Epidermal melanocyte (primary cell): Measurements from ENCODE around the gene OR1C1.
"Not testable (repeated sequence)": the region's sequence is repeated elsewhere in the genome, so short reads cannot be mapped to it uniquely, and the experiment has no call there.

Experiments used
- DNase-seq: peaks from one replicate; pipeline ENCODE4 v3.0.0; 2011; ENCODE audit warnings: low spot score; ENCODE audit not compliant: insufficient read length

OR1C1 gene

GRCh38 chr1:247760456-247760855 lies at the start of gene OR1C1:
OR1C1 (minus strand) TSS chr1:247760556; CDS start chr1:247758406, 2,150 bp downstream.
- no peak for DNase-seq

- DNase-seq: no peak
Measured at GRCh38 chr1:247797518-247797917, 37.2 kb upstream of the OR1C1 start.

- DNase-seq: no peak
Measured at GRCh38 chr1:247769603-247770002, 9.2 kb upstream of the OR1C1 start.

GRCh38 chr1:247754311-247754710 lies 6.0 kb downstream of the OR1C1 start:
- not testable (repeated sequence) for DNase-seq

- DNase-seq: no peak
Measured at GRCh38 chr1:247749870-247750269, 10.5 kb downstream of the OR1C1 start.

GRCh38 chr1:247748041-247748440 lies 12.3 kb downstream of the OR1C1 start, which contains the start of gene OR14A2:
OR14A2 (minus strand) TSS chr1:247748141.
- DNase-seq: no peak

GRCh38 chr1:247747616-247748015 lies 12.7 kb downstream of the OR1C1 start:
- DNase-seq: no peak

- no peak for DNase-seq
Measured at GRCh38 chr1:247746391-247746935, 13.9 kb downstream of the OR1C1 start.

- not testable (repeated sequence) for DNase-seq
Measured at GRCh38 chr1:247742215-247742760, 18.1 kb downstream of the OR1C1 start.

- no peak for DNase-seq
Measured at GRCh38 chr1:247741756-247742155, 18.6 kb downstream of the OR1C1 start.

GRCh38 chr1:247740721-247741120 lies 19.6 kb downstream of the OR1C1 start:
- DNase-seq: no peak

- no peak for DNase-seq
Measured at GRCh38 chr1:247738315-247738714, 22.0 kb downstream of the OR1C1 start, which contains the start of gene OR14K1. OR14K1 (plus strand) TSS chr1:247738615; CDS start chr1:247738615, 0 bp downstream.

- no peak for DNase-seq
Measured at GRCh38 chr1:247721222-247721621, 39.1 kb downstream of the OR1C1 start.

- DNase-seq: no peak
Measured at GRCh38 chr1:247716546-247716945, 43.8 kb downstream of the OR1C1 start, which contains the start of gene OR6F1. OR6F1 (minus strand) TSS chr1:247716646; CDS start chr1:247712755, 3,891 bp downstream.

GRCh38 chr1:247713753-247714152 lies 46.6 kb downstream of the OR1C1 start:
- DNase-seq: no peak

GRCh38 chr1:247710681-247711080 lies 49.7 kb downstream of the OR1C1 start:
- not testable (repeated sequence) for DNase-seq
